ENCODE data around the gene CDCA7.

- TF ChIP-seq, protein P1, sequence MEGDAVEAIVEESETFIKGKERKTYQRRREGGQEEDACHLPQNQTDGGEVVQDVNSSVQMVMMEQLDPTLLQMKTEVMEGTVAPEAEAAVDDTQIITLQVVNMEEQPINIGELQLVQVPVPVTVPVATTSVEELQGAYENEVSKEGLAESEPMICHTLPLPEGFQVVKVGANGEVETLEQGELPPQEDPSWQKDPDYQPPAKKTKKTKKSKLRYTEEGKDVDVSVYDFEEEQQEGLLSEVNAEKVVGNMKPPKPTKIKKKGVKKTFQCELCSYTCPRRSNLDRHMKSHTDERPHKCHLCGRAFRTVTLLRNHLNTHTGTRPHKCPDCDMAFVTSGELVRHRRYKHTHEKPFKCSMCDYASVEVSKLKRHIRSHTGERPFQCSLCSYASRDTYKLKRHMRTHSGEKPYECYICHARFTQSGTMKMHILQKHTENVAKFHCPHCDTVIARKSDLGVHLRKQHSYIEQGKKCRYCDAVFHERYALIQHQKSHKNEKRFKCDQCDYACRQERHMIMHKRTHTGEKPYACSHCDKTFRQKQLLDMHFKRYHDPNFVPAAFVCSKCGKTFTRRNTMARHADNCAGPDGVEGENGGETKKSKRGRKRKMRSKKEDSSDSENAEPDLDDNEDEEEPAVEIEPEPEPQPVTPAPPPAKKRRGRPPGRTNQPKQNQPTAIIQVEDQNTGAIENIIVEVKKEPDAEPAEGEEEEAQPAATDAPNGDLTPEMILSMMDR (IDR thresholded peaks at IDR 0.05; ENCODE audit: insufficient read depth, low read length): no peak
- TF ChIP-seq, protein P2, sequence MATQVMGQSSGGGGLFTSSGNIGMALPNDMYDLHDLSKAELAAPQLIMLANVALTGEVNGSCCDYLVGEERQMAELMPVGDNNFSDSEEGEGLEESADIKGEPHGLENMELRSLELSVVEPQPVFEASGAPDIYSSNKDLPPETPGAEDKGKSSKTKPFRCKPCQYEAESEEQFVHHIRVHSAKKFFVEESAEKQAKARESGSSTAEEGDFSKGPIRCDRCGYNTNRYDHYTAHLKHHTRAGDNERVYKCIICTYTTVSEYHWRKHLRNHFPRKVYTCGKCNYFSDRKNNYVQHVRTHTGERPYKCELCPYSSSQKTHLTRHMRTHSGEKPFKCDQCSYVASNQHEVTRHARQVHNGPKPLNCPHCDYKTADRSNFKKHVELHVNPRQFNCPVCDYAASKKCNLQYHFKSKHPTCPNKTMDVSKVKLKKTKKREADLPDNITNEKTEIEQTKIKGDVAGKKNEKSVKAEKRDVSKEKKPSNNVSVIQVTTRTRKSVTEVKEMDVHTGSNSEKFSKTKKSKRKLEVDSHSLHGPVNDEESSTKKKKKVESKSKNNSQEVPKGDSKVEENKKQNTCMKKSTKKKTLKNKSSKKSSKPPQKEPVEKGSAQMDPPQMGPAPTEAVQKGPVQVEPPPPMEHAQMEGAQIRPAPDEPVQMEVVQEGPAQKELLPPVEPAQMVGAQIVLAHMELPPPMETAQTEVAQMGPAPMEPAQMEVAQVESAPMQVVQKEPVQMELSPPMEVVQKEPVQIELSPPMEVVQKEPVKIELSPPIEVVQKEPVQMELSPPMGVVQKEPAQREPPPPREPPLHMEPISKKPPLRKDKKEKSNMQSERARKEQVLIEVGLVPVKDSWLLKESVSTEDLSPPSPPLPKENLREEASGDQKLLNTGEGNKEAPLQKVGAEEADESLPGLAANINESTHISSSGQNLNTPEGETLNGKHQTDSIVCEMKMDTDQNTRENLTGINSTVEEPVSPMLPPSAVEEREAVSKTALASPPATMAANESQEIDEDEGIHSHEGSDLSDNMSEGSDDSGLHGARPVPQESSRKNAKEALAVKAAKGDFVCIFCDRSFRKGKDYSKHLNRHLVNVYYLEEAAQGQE (IDR thresholded peaks at IDR 0.05; ENCODE audit: insufficient replicate concordance, low read depth): no peak
- TF ChIP-seq GABPA (IDR thresholded peaks at IDR 0.05; ENCODE audit: low read depth): no peak
These were observed 10.8 kb upstream of the CDCA7 start for GRCh38 chr2:173343921-173344320.

Data from HL-60 (cell line).